RPMI7951 (cell line): ENCODE data around the gene GABRB2. TPM values are rescaled to one million over a fixed set of nuclear protein-coding genes. Genes with fewer than 3 reads are reported as not detected.
"Not testable (repeated sequence)": the region's sequence is repeated elsewhere in the genome, so short reads cannot be mapped to it uniquely, and the experiment has no call there.

Source experiments
- DNase-seq: peaks from one replicate; pipeline ENCODE4 v3.0.0-alpha.2; 2012; ENCODE audit warnings: low read depth
- total RNA-seq: library from RNA; depleted of rRNA; stranded (reverse); fragments of >200 nt; shearing (Covaris generic); gene quantifications from 2 replicates; pipeline ENCODE4 v1.2.3, GENCODE V29; 2014

The GABRB2 gene
- total RNA-seq, 1 experiment from 2014 or later = not detected

DNA sequence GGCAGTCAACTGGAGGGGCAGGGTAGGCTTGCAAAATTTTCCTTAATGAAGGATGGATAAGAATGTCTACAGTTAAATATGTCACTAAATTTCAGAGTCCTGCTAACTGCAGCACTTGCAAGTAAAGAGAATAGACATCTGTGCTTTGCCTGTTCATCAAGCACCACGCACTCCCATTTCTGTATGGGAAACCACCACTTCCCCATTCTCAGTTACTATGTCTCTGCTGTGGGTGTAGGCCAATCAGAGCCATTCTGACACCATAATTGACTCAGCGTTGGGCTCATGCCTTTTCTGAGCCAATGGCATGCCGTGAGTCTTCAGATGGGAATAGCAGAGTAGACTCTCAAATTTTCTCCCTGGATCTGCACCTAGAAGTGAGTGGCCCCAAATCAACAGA is 247.5 kb downstream of the GABRB2 start:
- no peak for DNase-seq

DNA sequence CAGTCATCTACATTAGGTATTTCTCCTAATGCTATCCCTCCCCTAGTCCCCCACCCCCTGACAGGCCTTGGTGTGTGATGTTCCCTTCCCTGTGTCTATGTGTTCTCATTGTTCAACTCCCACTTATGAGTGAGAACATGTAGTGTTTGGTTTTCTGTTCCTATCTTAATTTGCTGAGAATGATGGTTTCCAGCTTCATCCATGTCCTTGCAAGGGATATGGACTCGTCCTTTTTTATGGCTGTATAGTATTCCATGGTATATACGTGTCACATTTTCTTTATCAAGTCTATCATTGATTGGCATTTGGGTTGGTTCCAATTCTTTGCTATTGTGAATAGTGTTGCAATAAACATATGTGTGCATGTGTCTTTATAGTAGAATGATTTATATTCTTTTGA is 249.1 kb downstream of the GABRB2 start:
- DNase-seq = not testable (repeated sequence)

DNA sequence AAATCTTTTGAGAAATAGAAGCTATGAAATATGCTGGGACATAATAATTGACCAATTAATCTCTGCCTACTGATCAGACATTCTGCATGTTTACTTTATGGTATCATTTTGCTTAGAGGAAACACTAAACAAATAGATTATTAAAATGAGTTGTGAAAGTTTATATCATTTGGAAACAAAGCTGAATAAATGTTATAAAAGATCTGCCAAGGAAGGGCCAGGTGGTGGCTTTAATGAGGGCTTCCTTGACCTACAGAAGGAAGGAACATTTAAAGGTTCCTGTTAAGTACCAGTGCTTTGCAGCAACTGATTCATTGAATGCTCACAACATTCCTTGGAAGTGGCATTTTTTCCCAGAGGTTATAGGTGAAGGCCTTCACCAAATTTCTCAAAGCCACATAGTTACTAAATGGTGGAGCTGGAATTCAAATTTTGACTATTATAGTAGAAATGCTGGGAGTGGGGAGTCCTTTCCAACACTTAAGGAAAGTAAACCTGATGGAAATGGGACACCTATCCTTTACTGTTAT is 250.7 kb downstream of the GABRB2 start:
- DNase-seq = no peak

DNA sequence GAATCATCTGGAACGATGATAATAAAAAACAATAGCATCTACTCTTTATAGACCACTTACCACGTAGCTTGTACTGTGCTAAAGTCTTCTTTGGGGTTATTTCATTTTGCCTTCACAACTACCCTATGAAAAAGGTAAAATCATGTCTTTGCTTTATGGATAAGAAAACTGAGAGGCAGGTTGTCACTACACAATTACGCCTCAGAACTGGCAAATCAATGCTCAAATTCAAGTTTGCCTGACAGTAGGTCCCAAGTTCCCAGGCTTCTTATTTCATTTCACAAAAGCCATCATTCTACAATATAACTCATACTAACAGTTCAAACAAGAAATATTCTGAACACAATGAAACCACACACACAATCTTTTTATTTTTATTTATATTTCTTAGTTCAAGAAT is 258.5 kb downstream of the GABRB2 start:
- no peak for DNase-seq

DNA sequence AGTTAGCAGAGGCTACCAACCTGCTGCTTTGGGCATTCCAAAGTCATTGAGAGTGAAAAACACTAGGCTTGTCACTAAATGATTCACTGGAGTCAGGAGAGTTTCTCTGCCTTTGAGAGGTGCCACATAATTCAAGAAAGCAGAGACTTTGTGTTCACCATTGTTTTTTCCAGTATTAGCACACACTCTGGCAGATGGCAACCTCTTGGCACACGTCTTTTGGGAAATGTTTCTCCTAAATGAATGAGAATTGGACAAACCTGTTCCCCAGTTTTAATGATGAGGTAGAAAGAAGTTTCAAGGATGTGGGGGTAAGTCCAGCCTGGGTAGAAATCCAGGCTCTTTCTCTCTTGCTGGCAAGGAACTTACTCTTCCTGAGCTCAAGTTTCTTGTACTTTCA is 259.1 kb downstream of the GABRB2 start:
- no peak for DNase-seq

DNA sequence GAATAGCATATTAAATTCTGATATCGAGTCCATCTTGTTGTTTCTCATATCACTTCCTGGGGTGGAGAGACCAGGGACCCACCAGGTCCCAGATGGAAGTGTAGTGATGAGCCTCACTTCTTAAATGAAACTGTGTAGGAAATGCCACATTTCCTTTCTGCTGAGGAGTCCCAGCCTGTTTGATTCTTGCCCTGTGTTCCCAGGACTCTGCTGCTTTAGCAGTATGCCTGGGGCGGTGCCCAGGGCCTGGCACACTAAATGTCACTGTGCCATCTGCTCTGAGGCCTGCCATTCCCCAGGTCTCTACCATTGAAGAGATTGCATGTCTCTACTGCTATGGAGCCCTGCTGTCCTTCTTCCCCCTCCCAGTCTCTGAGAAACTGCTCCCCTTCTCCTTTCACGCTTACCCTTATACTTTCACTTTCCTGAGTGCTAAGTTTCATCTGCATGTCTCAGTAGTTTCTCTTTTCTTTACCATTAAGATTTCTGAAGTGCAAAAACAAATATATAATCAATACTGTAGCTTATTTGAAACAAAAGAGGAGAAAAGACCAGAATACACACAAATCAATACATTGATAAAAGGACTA is 260.4 kb downstream of the GABRB2 start:
- no peak for DNase-seq

DNA sequence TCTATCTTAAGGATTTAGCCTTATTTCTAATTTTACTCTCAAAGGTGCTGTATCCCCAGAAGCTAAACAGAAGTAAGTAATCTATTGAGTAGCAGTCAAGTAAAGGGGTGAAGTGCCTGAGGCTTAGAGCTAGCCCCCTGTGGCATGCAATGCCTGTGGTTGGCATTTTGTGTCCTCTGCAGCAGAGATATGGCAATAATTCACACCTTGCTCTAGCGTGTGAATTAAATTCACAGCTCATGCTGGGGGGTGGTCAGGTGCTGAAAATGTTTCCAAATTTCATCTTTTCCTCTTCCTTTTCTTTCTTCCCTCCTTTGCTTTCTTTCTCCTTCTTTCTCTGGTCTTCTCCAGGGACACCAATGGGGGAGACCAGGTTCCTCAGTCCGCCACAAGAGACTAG is 262.1 kb downstream of the GABRB2 start:
- no peak for DNase-seq

DNA sequence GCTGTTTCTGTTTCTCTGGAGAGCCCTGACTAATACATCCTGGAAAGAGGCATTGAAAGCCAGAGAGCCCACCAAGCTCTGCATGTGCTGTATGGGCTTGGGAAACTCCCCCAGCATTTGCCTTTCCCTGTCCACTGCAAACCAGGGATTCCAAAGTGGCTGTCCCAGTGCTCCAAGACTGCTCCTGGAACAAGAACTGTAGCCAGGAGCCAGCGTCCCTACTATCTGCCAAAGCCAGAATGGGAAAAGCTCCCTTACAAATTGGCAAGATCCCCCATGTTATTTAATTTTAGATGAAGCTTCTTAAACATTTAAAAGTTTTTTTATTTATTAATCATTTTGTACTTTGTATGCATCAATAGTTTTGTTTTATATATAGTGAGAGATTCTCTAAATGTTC is 263.2 kb downstream of the GABRB2 start:
- no peak for DNase-seq

DNA sequence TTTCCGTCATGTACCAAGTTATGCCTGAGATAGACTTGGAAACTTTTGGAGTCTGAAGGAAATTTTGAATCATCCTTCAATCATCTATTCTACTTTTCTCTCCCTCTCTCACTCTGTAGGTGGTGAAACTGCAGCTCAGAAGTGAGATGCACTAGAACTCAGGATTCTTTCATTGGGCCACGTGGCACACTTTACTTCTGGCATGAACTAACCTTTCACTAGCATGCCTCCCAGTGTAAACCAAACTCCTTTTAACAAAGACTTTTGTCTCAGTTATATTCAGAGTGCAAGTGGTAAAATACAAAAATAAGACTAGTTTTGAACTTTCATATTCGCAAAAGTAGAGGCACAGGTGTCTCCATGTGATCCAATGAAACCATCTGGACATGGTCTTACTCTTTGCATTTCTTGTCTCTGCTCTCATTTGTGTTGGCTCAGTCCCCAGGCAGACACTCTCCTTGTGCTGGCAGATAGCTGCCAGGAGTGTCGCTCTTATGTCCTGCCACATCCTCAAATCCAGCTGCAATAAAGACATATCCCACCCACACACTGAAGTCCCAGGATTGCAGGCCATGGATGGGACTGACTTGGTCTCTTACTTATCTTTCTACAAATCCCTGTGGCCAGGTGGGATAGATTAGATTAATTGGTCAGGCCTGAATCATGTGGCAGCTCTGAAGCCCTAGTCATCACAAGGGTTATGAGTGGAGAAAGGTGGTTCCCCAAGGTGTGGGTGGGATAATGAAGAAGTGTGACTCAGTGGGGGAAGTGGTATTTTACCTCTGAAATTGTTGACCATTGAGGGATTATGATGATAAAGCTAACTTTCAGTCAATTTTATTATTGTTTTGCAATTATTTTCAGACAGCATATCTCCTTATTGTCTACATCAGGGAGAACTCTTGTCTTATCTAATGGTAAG is 267.5 kb downstream of the GABRB2 start:
- DNase-seq = no peak

DNA sequence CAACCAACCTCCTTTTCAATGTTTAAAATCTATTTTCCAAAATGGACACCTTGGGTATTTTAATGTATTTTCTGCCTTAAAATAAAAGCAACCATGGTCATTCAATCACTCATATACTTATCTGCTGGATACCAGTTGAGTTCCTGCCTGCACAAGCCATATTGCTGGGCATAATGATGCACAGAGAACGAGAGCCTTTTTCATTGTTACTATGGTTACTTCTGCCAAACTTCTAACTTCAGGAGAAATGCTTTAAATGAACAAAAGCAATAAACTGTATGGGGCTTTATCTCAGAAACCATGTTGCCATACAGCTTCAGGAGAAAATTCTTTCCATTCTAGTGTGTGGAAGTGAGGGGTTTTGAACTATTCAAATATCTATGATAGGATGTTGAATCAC is 269.5 kb downstream of the GABRB2 start:
- DNase-seq = no peak

DNA sequence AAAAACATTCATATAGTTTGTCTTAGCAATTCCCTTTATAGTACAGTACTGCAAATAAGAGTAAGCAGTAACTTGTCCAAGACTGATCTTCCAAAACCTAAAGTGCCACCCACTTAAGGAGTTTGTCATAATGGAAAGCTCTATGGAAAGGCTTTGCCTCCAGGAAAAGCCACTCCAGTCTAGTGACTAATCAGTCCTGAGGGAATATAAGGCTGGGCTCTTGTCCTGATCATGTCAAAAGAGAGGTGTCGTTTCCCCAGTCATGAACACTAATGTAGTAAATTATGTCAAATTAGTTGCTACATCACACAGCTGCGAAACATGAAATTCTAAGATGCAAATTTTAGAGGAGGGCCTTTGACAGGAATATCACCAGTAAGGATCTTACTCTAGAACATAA is 271.6 kb downstream of the GABRB2 start:
- DNase-seq = no peak

DNA sequence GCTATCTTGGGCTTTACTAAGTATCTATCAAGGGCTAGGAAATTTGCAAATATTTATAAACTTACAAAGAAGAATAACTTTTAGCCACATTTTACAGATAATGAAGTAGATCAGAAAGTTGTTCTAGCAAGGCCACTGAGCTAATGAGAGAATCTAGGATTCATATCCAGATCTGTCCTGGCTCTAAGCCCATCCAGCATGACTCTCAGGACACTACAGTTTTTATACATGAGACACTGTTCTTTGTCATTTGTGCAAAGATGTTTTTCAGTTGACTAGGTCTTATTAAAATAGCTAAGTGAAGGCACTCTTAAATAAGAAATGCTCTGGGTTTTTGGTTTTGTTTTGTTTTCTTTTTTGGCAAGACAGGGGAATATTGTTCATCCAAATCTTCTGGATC is 273.1 kb downstream of the GABRB2 start:
- DNase-seq = no peak

DNA sequence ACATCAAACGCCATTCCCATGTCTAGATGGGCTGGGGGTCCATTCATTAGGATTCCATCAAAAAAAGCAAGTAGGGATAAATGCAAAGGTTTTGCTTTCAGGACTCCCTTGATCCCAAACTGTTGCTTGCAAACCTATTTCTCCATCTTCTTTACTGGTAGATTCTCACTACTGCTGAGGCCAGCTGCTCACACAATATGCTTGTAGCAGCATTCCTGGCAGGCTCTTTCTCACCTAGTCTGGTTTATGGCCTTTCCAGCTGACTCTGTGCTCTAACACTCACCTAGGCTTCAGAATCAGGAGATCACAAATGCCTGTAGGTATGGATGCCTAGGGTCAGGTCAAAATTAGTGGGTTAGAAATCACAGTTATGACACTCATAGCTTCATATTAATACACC is 274.7 kb downstream of the GABRB2 start:
- no peak for DNase-seq

DNA sequence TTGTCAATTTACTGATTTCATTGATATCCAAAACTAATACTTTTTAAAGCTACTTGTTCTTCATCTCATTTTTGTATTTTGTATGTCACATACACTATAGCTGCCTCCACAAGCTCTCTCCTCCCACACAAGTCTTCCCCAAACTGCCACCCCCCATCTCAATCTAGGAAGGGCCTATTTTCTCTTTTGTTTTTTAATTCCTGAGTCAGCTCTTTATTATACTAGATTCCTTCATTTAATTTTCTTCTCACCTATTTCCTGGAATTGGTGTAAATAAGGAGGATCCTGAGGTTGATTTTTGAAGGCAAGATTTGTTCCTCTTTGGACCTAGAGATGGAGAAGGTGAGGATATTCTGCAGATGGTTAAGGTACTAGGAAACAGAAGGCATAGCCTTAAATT is 277.4 kb downstream of the GABRB2 start:
- DNase-seq = no peak

DNA sequence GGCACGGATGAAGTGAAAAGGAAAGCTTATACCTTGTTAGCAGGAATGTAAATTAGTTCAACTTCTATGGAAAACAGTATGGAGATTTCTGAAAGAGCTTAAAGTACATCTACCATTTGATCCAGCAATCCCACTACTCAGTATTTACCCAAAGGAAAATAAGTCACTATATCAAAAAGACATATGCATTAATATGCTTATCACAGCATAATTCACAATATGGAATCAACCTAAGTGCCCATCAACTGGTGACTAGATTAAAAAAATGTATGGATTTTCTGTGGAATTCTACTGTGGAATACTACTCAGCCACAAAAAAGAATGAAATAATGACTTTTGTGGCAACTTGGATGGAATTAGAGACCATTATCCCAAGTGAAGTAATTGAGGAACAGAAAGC is 279.6 kb downstream of the GABRB2 start:
- no peak for DNase-seq

DNA sequence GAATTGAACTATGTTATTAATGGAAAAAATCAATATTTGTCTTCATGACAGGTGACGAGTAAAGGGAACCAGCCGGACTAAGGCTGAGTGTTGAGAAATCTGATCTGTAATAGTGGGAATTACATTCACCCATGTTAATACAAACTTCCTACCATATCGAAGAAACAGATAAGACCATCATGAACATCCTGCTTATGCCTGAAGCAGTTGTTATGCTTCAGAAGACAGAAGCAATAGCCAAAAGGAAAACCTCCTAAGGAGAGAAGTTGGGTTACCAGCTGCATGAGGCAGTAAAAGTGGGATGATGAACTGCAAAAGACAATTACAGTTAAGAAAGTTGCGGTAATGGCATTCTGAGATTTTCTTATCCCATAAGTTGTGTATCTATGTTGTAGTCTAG is 281.5 kb downstream of the GABRB2 start:
- DNase-seq = no peak

DNA sequence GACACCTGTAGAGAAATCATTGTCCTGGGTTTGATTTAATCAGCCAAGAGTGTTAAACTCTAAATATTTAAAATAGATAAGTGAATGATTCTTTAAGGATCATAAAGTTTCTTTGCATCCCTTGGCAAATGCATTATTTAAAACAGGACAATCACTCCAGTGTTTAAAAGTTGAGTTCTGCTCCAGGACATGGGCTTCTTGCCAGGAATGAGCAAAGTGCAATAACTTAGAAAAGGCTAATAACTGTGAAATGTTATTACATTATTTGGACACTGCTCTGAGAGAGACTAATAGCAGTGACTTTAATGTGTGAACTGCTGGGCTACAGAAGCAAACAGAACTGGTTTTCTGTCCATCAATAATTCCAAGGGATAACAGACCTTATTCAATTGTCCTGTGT is 283.3 kb downstream of the GABRB2 start:
- no peak for DNase-seq

DNA sequence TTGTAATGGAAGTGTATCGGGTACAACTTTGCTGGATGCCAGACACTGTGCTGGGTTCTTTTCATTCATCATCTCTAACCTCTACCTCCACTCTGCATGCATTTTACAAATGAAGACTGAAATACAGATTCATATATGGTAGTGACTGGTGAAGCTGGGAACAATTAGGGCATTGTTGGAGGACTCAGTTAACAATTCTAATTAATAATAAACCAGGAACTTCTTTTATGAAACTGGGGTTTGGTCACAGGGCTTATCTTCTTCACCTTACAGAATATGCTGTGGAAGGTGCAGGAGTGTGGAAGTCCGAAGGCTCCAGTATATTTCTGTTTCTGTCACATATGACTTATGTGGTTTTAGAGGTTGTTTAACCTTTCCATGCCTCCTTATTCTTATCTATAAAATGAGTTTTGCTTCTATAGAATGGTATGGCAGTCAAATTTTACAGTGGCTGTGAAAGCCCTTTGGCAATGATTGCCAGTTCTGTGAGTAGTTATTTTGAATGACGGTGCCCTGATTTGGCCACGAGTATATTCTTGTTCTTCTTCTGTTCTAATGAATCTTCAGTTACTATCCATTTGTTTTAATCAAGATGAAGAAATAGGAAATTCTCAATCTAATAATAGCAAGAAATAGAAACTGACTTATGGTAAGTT is 284.7 kb downstream of the GABRB2 start:
- DNase-seq = no peak

DNA sequence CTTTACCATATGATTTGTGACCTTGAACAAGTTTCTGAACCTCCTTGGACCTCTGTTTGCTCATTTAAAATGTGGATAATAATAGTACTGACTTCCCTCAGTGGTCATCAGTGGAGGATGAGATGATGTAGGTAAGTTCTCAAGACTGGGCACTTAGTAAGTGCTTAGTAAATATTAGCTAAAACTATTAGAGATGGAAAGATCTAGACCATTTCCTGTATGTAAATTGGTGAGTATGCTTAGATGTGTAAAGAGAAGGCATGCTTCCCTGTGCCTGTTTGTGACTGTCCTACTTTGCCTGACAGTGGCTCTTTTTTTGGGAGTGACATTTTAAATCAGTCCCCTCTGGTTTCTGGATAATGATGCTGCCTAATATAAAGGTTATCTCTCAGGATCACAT is 288.1 kb downstream of the GABRB2 start:
- no peak for DNase-seq

DNA sequence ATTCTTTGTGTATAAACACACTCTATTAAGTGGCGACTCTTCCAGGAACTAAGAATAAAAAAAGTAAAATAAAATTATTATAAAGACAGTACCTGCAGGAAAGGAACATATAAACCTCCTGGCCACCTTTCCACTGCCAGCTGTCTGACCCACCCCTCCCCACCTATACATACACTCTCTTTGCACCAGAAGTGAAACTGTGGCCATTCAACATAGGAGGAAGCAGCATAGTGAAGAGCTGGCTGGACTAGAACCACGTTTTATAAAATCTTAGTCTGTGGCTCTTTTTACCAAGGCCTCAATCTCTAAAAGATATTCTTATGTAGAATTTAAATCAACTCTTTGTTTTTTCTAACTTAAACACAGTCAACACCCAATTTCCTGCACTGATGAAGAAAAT is 289.6 kb downstream of the GABRB2 start:
- DNase-seq = no peak

DNA sequence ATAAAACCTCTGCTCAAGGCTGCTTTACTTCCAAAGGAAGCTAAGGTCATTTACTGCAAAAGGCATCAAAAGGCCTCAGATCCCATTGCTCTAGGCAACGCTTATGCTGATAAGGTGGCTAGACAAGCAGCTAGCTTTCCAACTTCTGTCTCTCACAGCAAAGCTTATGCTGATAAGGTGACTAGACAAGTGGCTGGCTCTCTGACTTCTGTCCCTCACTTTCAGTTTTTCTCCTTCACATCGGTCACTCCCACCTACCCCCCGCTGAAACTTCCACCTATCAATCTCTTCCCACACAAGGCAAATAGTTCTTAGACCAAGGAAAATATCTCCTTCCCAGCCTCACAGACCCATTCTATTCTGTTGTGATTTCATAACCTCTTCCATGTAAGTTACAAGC is 293.6 kb downstream of the GABRB2 start:
- DNase-seq = not testable (repeated sequence)

DNA sequence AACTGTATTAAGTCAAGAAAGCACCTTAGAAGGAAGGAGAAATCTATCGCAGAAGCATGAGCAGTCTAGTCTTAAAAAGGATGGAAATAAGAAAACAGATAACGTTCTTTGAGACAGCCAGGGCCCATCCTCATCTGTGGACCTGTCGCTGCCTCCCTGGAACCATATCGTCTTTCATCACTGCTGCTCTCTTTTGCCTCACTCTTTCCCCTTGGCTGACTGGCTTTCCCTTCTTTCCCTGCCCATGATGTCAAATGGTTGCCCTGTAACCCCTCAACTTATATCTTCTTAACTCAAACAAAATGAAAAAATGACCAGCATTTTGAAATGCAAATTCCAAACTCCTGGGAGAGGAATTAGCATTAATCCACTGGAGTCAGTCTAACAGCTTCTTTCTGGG is 299.8 kb downstream of the GABRB2 start:
- DNase-seq = no peak

DNA sequence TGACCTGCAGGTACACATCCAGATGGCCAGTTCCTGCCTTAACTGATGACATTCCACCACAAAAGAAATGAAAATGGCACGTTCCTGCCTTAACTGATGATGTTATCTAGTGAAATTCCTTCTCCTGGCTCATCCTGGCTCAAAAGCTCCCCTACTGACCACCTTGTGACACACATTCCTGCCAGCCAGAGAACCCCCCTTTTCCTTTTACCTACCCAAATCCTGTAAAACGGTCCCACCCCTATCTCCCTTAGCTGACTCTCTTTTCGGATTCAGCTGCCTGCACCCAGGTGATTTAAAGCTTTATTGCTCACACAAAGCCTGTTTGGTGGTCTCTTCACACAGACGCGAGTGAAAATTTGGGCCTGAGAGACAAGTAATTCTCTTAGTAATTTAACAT is 300.7 kb downstream of the GABRB2 start:
- not testable (repeated sequence) for DNase-seq
